Mucosa of stomach (tissue), 1 donor: ENCODE results near the gene SLC1A7.

Experiments used
- H3K27me3 ChIP-seq: one replicate; pipeline ENCODE4 v1.7.0; 2013; ENCODE audit warnings: mild to moderate bottlenecking, low read length; ENCODE audit not compliant: control insufficient read depth, insufficient read depth
- H3K36me3 ChIP-seq: one replicate; pipeline ENCODE4 v1.7.0; 2013; ENCODE audit warnings: low read length; ENCODE audit not compliant: control insufficient read depth, insufficient read depth
- H3K4me1 ChIP-seq: one replicate; pipeline ENCODE4 v1.7.0; 2013; ENCODE audit warnings: mild to moderate bottlenecking, low read length; ENCODE audit not compliant: control insufficient read depth, insufficient read depth
- H3K4me3 ChIP-seq: one replicate; pipeline ENCODE4 v1.7.0; 2013; ENCODE audit warnings: low read length
- H3K9ac ChIP-seq: one replicate; pipeline ENCODE4 v1.7.0; 2013; ENCODE audit warnings: mild to moderate bottlenecking, low read length, moderate library complexity
- H3K9me3 ChIP-seq: one replicate; pipeline ENCODE4 v1.7.0; 2013; ENCODE audit warnings: mild to moderate bottlenecking, low read length, moderate library complexity; ENCODE audit not compliant: control insufficient read depth
- donor health status: Pancreatic carcinoma.

The SLC1A7 gene

GRCh38 chr1:53047737-53048736 lies 94.4 kb downstream of the SLC1A7 start:
- no peak overlapping the region for H3K9ac ChIP-seq
- peaks cover 22% of the 10 kb centered on the region for H3K4me1 ChIP-seq
- H3K9me3 ChIP-seq: no peaks in the 10 kb centered on the region

GRCh38 chr1:53046930-53047329 lies 95.5 kb downstream of the SLC1A7 start:
- H3K9ac ChIP-seq: no peak overlapping the region
- peaks cover 22% of the 10 kb centered on the region for H3K4me1 ChIP-seq
- H3K4me3 ChIP-seq: no peak overlapping the region
- H3K9me3 ChIP-seq: no peaks in the 10 kb centered on the region
- H3K27me3 ChIP-seq: no peaks in the 10 kb centered on the region
- no peaks in the 10 kb centered on the region for H3K36me3 ChIP-seq

More at GRCh38 chr1:53047737-53048736, 94.4 kb downstream of the SLC1A7 start:
- Histone ChIP-seq H3K4me3 (no peak overlapping the region), H3K36me3 (no peaks in the 10 kb centered on the region), H3K27me3 (no peaks in the 10 kb centered on the region)

DNA sequence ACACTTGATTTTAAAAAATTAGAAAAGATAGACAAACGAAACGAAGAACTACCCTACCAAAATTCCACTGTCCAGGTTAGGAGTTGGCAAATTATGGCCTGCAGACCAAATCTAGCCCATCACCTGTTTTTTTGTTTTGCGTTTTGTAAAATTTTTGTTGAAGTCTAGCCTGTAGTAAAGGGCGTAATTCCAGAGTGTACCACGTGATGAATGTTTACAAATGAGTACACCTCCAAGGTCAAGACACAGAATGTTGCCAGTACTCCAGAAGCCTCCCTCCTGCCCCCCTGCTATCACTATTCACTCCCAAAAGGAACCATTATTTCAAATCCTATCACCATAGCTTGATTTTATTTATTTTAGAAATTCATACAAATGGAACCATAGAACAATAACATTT lies 97.5 kb downstream of the SLC1A7 start:
- Histone ChIP-seq H3K36me3 (no peaks in the 10 kb centered on the region), H3K27me3 (no peaks in the 10 kb centered on the region), H3K4me3 (no peak overlapping the region), H3K4me1 (peaks cover 22% of the 10 kb centered on the region), H3K9ac (no peak overlapping the region), H3K9me3 (no peaks in the 10 kb centered on the region)

DNA sequence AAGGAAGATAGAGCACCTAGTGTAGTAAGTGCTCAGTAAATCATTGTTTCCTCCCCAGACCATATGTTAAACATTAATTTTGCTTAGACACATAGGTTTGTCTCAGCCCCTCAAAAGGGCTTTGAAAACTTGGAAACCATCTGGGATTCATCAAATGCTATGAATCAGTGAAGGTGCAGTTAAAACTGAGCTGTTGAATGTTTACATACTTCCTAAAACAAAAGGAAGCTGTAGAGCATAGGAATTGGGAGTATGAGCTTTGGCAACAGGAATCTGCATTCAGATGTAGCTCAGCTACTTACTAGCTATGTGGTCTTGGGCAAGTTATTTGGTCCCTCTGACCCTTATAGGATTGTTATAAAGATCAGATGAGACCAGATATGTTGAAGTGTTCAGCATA lies 99.2 kb downstream of the SLC1A7 start:
- no peaks in the 10 kb centered on the region for H3K9me3 ChIP-seq
- no peak overlapping the region for H3K4me3 ChIP-seq
- H3K27me3 ChIP-seq: no peaks in the 10 kb centered on the region
- no peaks in the 10 kb centered on the region for H3K36me3 ChIP-seq
- no peak overlapping the region for H3K9ac ChIP-seq
- H3K4me1 ChIP-seq: peaks cover 20% of the 10 kb centered on the region

GRCh38 chr1:53038566-53038965 lies 103.9 kb downstream of the SLC1A7 start:
- no peak overlapping the region for H3K9ac ChIP-seq
- H3K9me3 ChIP-seq: no peaks in the 10 kb centered on the region
- no peaks in the 10 kb centered on the region for H3K36me3 ChIP-seq
- H3K4me1 ChIP-seq: no peaks in the 10 kb centered on the region
- no peaks in the 10 kb centered on the region for H3K27me3 ChIP-seq
- no peak overlapping the region for H3K4me3 ChIP-seq
